ENCODE measurements around the gene CDC37L1.
"Not testable (repeated sequence)": the region's sequence is repeated elsewhere in the genome, so short reads cannot be mapped to it uniquely, and the experiment has no call there.

Gene CDC37L1

GRCh38 chr9:4679268-4680172 is at the start of gene CDC37L1:
Gene CDC37L1, plus strand, starts transcription at chr9:4679569. Its CDS starts 199 bp downstream, at chr9:4679768.
- peak; percentile 99 for DNase-seq (ENCODE audit: low read depth in 2 of 2)

DNA sequence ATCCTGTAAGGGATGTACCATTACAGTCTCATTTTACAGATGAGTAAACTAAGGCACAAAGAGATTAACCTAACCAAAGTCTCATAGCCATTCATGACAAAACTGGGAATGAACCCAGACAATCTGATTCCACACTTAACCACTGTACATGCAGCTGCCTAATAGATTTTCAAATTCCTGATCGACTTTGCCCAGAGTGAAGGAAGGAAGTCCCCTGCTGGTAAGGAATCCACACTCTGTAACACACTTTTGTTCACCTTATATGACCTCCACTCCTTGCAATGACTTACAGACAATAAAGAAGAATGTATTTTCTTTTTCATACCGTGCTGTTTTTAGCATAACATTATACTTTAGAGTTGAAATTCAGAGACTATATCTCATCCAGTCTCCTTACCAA is 48.5 kb upstream of the CDC37L1 start:
- DNase-seq (ENCODE audit: low read depth in 2 of 2): no peak

GRCh38 chr9:4638968-4639367 is 40.4 kb upstream of the CDC37L1 start:
- DNase-seq (ENCODE audit: low read depth in 2 of 2): no peak

- no peak for DNase-seq (ENCODE audit: low read depth in 2 of 2)
Measured at GRCh38 chr9:4639420-4639819, 39.9 kb upstream of the CDC37L1 start.

- no peak for DNase-seq (ENCODE audit: low read depth in 2 of 2)
Measured at GRCh38 chr9:4640027-4640426, 39.3 kb upstream of the CDC37L1 start.

- no peak for DNase-seq (ENCODE audit: low read depth in 2 of 2)
Measured at GRCh38 chr9:4642351-4642750, 37.0 kb upstream of the CDC37L1 start.

- no peak for DNase-seq (ENCODE audit: low read depth in 2 of 2)
Measured at GRCh38 chr9:4654084-4654483, 25.3 kb upstream of the CDC37L1 start.

- DNase-seq (ENCODE audit: low read depth in 2 of 2): no peak
Measured at GRCh38 chr9:4654538-4654937, 24.8 kb upstream of the CDC37L1 start.

- DNase-seq (ENCODE audit: low read depth in 2 of 2): not testable (repeated sequence)
Measured at GRCh38 chr9:4656196-4656595, 23.2 kb upstream of the CDC37L1 start.

DNA sequence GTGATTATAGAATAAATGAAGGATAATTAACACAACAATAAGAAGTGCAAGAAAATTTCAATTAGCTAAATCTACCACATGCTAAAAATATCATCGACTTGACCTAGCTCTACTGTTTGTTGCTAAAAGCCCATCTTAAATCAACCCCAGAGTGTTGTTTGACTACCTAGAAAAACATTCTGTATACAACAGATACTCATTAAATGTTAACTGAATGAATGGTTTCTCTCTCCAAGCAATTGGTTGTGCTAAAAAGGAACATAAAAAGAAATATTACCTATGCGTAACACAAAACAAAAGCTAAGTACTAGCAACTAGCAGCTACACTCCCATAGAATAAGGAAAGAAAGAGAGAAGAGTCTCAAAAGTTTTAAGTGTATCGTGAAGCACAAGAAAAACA is 22.7 kb upstream of the CDC37L1 start:
- no peak for DNase-seq (ENCODE audit: low read depth in 2 of 2)

- DNase-seq (ENCODE audit: low read depth in 2 of 2): no peak
Measured at GRCh38 chr9:4657426-4658159, 21.8 kb upstream of the CDC37L1 start.

GRCh38 chr9:4660665-4661064 is 18.7 kb upstream of the CDC37L1 start:
- not testable (repeated sequence) for DNase-seq (ENCODE audit: low read depth in 2 of 2)

DNA sequence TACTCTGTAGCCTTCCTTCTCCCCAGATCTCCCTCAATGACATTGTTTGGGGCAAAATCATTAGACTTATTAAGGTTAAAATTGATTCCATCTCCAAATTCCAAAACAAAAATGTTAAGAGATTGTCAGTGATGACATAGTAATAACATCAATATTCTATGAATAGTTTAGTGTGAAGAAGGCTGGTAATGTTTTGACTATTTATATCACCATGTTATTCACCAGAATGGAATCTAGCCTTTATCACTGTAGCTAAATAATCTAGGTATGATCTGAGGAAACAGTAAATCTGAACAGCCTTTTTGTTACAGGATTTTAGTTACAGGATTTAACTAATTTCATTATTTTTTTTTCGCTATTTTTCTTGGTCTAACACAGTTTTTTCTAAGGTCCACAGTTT is 18.2 kb upstream of the CDC37L1 start:
- no peak for DNase-seq (ENCODE audit: low read depth in 2 of 2)

DNA sequence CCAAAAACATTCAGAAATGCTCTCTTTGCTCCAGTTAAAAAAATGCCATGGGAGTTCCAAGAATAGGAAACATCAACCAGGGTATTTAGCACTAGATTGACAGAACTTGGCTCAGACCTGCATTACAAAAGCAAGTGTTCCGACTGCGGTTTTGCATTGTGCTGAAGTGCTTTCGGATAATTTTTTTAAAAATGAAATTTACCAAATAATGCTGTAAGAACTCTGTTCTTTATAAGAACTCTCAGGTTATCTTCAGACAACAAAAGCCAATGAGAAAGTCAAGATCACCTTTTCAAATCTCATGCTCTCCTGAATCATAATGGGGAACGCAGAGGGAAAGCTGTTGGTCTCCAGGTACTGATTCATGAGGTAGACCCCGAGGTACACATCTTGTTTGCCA is 17.8 kb upstream of the CDC37L1 start:
- DNase-seq (ENCODE audit: low read depth in 2 of 2): no peak

DNA sequence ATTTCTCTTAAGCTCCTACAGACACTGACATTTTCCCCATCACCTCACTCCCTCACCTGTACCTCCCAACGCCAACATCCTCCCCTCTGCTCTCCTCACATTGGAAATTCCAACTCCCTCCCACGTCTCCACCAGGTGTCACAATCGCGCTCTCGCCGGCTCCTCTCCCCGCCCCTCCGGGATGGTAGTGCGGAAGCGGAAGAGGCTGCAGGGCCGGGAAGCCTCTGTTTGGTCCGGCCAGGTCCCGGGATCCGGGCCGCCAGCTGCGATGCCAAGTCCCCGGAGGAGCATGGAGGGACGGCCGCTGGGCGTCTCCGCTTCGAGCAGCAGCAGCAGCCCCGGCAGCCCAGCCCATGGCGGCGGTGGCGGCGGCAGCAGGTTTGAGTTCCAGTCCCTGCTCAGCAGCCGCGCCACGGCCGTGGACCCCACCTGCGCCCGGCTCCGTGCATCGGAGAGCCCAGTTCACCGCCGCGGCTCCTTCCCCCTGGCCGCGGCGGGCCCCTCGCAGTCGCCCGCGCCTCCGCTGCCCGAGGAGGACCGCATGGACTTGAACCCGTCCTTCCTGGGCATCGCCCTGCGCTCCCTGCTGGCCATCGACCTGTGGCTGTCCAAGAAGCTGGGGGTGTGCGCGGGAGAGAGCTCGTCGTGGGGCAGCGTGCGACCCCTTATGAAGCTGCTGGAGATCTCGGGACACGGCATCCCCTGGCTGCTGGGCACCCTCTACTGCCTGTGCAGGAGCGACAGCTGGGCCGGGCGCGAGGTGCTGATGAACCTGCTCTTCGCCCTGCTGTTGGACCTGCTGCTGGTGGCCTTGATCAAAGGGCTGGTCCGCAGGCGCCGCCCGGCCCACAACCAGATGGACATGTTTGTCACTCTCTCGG is 17.0 kb upstream of the CDC37L1 start, which contains the start of gene PLPP6:
TSS of gene PLPP6 (plus strand) at position 187 of the 881 bp plus-strand sequence. CDS start at position 269, 82 bp downstream.
- DNase-seq (ENCODE audit: low read depth in 2 of 2): peak; percentile 45 to 47

GRCh38 chr9:4662989-4663792 is 16.2 kb upstream of the CDC37L1 start:
- DNase-seq (ENCODE audit: low read depth in 2 of 2): no peak

- no peak for DNase-seq (ENCODE audit: low read depth in 2 of 2)
Measured at GRCh38 chr9:4663956-4664355, 15.4 kb upstream of the CDC37L1 start.

DNA sequence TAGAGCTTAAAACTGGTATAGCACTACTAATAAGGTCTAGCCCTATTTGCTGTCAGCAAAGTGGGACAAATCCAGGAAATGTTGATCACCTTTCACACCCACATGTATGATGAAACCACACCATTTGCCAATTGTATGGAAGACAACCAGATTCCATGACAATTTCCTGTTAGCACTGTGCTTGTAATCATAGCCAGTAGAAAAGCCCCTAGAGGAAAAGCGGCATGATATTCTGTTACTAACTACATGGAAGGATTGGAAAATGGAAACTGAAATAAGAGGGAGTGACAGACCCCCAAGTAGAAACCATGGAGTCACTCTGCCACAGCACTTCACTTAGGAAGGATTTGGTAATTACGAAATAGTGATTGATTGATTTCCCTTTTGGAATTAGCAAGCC is 14.0 kb upstream of the CDC37L1 start:
- no peak for DNase-seq (ENCODE audit: low read depth in 2 of 2)

GRCh38 chr9:4666042-4666699 is 13.2 kb upstream of the CDC37L1 start, which contains the start of gene SPATA6L:
Gene SPATA6L, minus strand, starts transcription at chr9:4666480. Its CDS starts 230 bp downstream, at chr9:4666250.
- no peak for DNase-seq (ENCODE audit: low read depth in 2 of 2)

GRCh38 chr9:4667681-4668080 is 11.7 kb upstream of the CDC37L1 start:
- no peak for DNase-seq (ENCODE audit: low read depth in 2 of 2)
